Measurements from ENCODE around the gene MORC3.

DNA sequence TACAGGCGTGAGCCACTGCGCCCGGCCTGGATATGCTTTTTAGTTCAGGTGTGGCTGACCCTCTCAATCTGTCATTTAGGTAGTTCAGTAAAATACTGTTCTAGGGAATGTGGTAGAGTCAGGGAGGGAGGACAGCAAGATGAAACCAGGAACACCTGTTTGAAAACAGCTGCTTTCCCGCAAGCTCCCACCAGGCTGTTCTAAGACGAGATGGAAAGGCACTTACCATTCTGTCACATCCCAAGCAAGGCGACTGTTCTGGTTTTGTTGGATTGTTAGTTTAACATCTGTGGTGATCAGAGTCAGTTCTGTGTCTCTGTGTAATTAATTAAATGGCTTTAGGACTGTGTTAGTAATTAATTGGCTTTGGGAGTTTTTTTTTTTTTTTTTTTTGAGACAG lies 68.1 kb downstream of the MORC3 start:
- TF ChIP-seq POLR2A (IDR thresholded peaks at IDR 0.05) (no peak), CTCF (IDR thresholded peaks at IDR 0.05) (no peak)
